Ascending aorta (tissue), 2 donors: ENCODE data around the gene ARMC10. TPM values are rescaled to one million over a fixed set of nuclear protein-coding genes. Genes with fewer than 3 reads are reported as not detected.
A peak's percentile ranks its signal among the peaks of the same experiment; 100 is the strongest.
"Not testable (repeated sequence)": the region's sequence is repeated elsewhere in the genome, so short reads cannot be mapped to it uniquely, and the experiment has no call there.

Source experiments
- DNase-seq, 2 donors: peaks; one replicate each; pipeline ENCODE4 v3.0.0-alpha.2; 2019; ENCODE audit warnings: low spot score in 2 of 2
- H3K27ac ChIP-seq, 2 donors: fragments of 200-600 bp; sonication (generic); one replicate each; pipeline ENCODE4 v1.5.1; 2016 to 2017; ENCODE audit warnings: mild to moderate bottlenecking in 1 of 2
- H3K27me3 ChIP-seq: fragments of 200-600 bp; sonication (generic); one replicate; pipeline ENCODE4 v1.5.1; 2017
- H3K36me3 ChIP-seq, 2 donors: fragments of 200-600 bp; sonication (generic); one replicate each; pipeline ENCODE4 v1.5.1; 2016
- H3K4me1 ChIP-seq, 2 donors: fragments of 200-600 bp; sonication (generic); one replicate each; pipeline ENCODE4 v1.5.1; 2016 to 2017; ENCODE audit warnings: mild to moderate bottlenecking in 1 of 2
- H3K4me3 ChIP-seq, 2 donors: fragments of 200-600 bp; sonication (generic); one replicate each; pipeline ENCODE4 v1.5.1; 2016 to 2017; ENCODE audit warnings: mild to moderate bottlenecking in 1 of 2
- H3K9me3 ChIP-seq, 2 donors: fragments of 200-600 bp; sonication (generic); one replicate each; pipeline ENCODE4 v1.5.1; 2016
- intact Hi-C: fragments of 100-400 bp; cut with DNase I; formaldehyde crosslinking; loops from one replicate; pipeline ENCODE4 v1.15.1; 2023
- total RNA-seq: library from RNA; depleted of rRNA; stranded (reverse); fragments of >200 nt; gene quantifications from one replicate; pipeline ENCODE4 v1.1.0, GENCODE V29; 2016
- TF ChIP-seq, protein P1 (sequence below), 3 experiments: fragments of 200-600 bp in 2 of 3; fragments of 450-650 bp in 1 of 3; sonication (generic) in 2 of 3; IDR thresholded peaks; one replicate each; pipeline ENCODE4 v1.5.1; 2016 to 2019; ENCODE audit warnings: antibody characterized with exemption in 3 of 3, mild to moderate bottlenecking in 1 of 3, moderate library complexity in 1 of 3

ARMC10 gene
- total RNA-seq, 1 donor from 2014 or later, result 66.4 TPM

DNA sequence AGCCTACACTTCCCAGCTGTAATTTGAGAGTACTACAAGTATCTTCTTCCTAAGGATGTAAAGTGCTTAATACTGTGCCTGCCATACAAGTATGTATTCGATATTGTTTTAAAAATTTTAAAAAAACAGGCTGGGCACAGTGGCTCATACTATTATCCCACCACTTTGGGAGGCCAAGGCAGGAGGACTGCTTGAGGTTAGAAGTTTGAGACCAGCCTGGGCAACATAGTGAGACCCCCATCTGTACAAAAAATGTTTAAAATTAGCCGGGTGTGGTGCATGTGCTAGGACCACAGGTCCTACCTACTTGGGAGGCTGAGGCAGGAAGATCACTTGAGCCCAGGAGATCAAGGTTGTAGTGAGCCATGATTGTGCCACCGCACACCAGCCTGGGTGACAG lies 8.3 kb downstream of the ARMC10 start:
- Histone ChIP-seq H3K4me3 (no peak overlapping the region), H3K36me3 (peaks cover 14 to 28% of the 10 kb centered on the region in 2 donors), H3K9me3 (no peaks in the 10 kb centered on the region), H3K4me1 (no peaks in the 10 kb centered on the region), H3K27ac (no peak overlapping the region), H3K27me3 (no peaks in the 10 kb centered on the region)
- TF ChIP-seq, protein P1, sequence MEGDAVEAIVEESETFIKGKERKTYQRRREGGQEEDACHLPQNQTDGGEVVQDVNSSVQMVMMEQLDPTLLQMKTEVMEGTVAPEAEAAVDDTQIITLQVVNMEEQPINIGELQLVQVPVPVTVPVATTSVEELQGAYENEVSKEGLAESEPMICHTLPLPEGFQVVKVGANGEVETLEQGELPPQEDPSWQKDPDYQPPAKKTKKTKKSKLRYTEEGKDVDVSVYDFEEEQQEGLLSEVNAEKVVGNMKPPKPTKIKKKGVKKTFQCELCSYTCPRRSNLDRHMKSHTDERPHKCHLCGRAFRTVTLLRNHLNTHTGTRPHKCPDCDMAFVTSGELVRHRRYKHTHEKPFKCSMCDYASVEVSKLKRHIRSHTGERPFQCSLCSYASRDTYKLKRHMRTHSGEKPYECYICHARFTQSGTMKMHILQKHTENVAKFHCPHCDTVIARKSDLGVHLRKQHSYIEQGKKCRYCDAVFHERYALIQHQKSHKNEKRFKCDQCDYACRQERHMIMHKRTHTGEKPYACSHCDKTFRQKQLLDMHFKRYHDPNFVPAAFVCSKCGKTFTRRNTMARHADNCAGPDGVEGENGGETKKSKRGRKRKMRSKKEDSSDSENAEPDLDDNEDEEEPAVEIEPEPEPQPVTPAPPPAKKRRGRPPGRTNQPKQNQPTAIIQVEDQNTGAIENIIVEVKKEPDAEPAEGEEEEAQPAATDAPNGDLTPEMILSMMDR (IDR thresholded peaks at IDR 0.05), result no peak
- intact Hi-C loops, result no loop called here
- no peak for DNase-seq

DNA sequence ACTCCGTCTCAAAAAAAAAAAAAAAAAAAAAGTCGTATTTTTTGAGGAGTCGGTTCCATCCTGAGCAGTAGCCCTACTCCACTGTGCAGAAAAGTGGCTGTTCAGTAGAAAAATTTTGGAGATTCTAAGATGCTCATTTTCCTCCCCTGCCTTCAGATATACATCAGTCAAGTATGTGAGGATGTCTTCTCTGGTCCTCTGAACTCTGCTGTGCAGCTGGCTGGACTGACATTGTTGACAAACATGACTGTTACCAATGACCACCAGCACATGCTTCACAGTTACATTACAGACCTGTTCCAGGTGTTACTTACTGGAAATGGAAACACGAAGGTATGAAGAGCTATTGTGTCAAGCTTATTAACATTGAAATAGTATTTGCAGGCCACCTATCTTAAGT lies 17.4 kb downstream of the ARMC10 start:
- intact Hi-C loops, DNase-seq, H3K4me3 ChIP-seq, H3K27me3 ChIP-seq, H3K4me1 ChIP-seq, H3K9me3 ChIP-seq, H3K27ac ChIP-seq: not testable (repeated sequence)
- H3K36me3 ChIP-seq, result peaks cover 36 to 57% of the 10 kb centered on the region in 2 donors

DNA sequence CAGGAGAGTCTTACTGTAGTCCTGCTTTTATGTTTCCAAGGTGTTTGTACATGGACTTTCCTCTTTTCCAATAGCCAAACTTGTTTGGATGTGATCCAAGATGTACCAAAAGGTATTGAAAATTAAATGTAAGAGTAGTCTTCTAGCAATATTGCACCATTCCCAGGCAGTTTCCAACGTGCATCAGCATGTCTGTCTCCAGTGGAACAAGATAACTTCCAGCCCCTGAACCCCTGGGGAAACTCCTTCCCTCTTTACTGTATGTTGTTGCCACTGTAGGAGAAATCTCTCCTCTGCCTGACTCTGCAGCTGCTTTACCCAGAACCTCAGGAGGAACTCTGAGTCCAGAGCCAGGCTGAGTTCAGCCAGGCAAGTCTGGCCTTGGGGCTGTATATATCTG lies 18.5 kb downstream of the ARMC10 start:
- Histone ChIP-seq H3K4me3 (no peak overlapping the region), H3K9me3 (no peaks in the 10 kb centered on the region), H3K27ac (no peak overlapping the region), H3K4me1 (no peaks in the 10 kb centered on the region), H3K27me3 (no peaks in the 10 kb centered on the region), H3K36me3 (peaks cover 31 to 50% of the 10 kb centered on the region in 2 donors)
- no peak for DNase-seq
- TF ChIP-seq, protein P1 (IDR thresholded peaks at IDR 0.05), result no peak
- intact Hi-C loops, result no loop called here

DNA sequence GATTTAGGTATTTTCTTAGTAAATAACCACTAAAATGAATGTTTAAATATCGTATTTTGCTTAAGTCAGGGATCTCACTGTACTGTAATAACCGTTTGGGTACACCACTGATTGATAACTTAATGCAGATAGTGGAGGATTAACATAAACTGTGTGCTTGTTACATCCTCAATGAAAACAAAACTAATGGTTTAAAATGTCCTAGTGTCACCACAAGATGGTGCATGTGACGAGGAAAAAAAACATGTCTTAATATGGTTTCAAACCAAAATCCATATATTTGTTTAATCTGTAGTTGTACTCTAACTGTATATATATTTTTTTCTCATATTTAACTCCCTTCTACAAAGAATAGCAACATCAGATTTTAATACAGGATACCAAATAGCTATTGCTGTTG lies 19.2 kb downstream of the ARMC10 start:
- intact Hi-C loops, result no loop called here
- no peaks in the 10 kb centered on the region for H3K9me3 ChIP-seq
- H3K36me3 ChIP-seq, result peaks cover 26 to 43% of the 10 kb centered on the region in 2 donors

DNA sequence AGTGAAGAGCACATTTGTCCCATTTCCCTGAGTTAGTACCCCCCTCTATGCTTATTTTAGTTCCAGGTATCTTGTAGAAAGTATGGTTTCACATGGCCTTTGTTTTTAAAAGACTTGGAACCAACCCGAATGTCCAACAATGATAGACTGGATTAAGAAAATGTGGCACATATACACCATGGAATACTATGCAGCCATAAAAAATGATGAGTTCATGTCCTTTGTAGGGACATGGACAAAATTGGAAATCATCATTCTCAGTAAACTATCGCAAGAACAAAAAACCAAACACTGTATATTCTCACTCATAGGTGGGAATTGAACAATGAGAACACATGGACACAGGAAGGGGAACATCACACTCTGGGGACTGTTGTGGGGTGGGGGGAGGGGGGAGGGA lies 20.6 kb downstream of the ARMC10 start:
- DNase-seq, H3K27me3 ChIP-seq, H3K9me3 ChIP-seq, H3K4me1 ChIP-seq, H3K4me3 ChIP-seq, H3K27ac ChIP-seq, intact Hi-C loops: not testable (repeated sequence)
- H3K36me3 ChIP-seq, result peaks cover 19 to 32% of the 10 kb centered on the region in 2 donors

More for the DNA sequence above, 19.2 kb downstream of the ARMC10 start:
- DNase-seq, result no peak
- TF ChIP-seq, protein P1 (IDR thresholded peaks at IDR 0.05), result peak in 1 of 3 experiments; percentile 16
- no peaks in the 10 kb centered on the region for H3K27me3 ChIP-seq
- no peaks in the 10 kb centered on the region for H3K4me1 ChIP-seq
- H3K4me3 ChIP-seq, result no peak overlapping the region
- H3K27ac ChIP-seq, result no peak overlapping the region

DNA sequence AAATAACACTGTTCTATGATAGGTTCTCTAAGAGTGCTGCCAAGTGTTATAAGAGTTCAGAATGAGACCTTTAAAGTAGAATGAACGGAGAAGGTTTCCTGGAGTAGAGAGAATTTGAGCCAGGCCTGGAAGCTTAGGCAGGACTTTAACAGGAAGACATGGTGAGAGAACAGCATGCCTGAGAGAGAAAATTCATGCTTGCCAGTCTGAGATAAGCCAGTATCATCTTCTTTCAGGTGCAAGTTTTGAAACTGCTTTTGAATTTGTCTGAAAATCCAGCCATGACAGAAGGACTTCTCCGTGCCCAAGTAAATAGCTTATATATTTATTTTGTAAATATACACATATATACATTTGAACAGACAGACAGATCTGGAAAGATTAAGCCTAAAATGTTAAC lies 22.1 kb downstream of the ARMC10 start:
- no peak for DNase-seq
- intact Hi-C loops, result no loop called here
- H3K36me3 ChIP-seq, result peaks cover 15 to 37% of the 10 kb centered on the region in 2 donors

More for the DNA sequence above, 22.1 kb downstream of the ARMC10 start:
- Histone ChIP-seq H3K27me3 (no peaks in the 10 kb centered on the region), H3K9me3 (no peaks in the 10 kb centered on the region), H3K4me1 (no peaks in the 10 kb centered on the region), H3K27ac (no peak overlapping the region), H3K4me3 (no peak overlapping the region)
- TF ChIP-seq, protein P1 (IDR thresholded peaks at IDR 0.05), result no peak
